Renal pelvis (tissue), 4 donors: Measurements from ENCODE around the gene SCFD2. TPM values are rescaled to one million over a fixed set of nuclear protein-coding genes. Genes with fewer than 3 reads are reported as not detected.

Source experiments
- DNase-seq: peaks from one replicate; pipeline ENCODE4 v3.0.0-alpha.2; 2013
- polyA plus RNA-seq, 3 donors: library from polyadenylated mRNA; unstranded; fragments of 120-200 nt; gene quantifications; one replicate each; pipeline ENCODE4 v1.2.1, GENCODE V29; 2013; ENCODE audit not compliant: insufficient read length in 3 of 3

Gene SCFD2
- polyA plus RNA-seq, 3 donors, result 13.7 to 14.5 (median 14.0) TPM

DNA sequence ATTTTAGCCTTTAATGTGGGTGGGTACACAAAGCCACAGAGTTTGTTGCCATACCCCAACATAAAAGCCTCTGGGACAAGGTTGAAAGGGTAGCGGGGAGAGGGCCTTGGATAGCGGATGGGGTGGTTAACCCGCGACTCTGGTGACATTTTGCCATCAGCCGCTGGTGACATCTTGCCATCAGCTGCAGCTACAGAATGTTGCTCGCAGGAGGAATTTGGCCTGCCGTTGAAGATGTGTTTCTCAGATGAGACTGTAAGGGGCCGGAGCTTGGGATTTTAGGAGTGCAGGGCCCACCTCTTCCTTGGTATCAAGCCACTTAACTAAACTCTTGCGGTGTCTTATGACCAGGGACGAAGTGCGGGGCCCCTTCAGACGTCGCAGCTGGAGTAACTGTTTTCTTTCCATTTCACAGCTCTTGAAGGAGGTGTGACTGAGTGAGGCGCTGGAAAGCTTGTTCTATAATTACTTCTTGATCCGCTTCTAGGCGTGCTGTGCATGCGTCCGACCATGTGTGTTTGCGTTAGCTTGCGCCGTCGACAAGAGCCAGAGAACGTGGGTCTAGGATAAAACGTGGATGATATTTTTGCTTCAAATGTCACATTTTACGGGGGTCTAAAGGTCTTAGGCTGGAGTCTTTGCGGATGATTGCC lies 504.6 kb downstream of the SCFD2 start:
- peak; percentile 30 for DNase-seq

DNA sequence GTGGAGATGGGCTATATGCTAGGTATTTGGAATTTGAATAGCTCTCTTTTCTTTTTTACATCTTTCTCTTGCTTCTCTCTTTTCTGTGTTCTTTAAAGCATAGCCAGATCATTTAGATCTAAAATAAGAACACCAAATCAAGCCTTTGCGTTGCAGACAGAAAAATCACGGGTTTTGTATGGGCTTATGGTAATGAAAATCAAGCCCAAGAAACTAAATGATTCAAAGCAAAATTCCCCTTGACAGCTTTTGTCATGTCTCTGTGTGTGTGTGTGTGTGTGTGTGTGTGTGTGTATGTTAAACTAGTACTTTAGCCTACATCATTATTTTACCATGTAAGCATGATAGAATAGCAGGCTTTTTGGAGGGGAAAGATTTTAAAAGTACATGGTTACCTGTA lies 505.5 kb downstream of the SCFD2 start:
- no peak for DNase-seq

DNA sequence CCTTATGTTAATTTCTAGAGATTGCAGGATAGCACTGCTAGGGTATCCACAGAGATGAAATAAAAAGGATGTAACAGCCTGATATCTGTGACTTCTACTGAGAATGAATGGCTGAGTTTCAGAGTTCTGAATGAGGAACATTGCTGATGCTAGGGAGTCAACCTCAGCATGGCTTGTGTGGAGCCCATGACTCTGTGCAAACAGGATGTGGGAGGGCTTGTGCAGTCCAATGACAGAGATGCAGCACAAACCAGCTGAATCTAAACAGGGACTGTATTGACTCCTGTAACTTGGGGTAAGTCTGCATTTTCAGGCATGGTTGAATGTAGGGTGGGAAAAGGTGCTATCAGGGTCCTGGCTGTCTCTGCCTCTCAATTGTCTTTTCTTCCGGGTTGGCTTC lies 509.1 kb downstream of the SCFD2 start:
- DNase-seq, result no peak

DNA sequence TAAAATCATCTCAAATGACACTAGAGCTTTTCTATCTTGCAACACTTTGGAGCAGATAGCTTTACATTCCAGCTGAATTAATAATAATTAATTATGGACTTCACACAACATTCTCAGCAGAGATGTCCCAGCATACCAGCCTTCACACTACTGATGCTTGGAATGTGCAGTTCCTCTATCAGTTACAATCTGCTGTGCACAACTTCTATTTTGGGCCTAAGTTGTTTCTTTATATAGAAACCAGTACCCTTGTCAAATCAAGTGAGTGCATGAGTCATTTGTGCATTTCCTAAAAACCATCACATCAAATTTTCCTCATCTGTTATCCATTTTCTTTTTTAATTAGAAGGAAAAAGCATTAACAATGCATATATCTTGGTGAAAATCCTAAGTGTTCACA lies 512.5 kb downstream of the SCFD2 start:
- DNase-seq, result no peak

DNA sequence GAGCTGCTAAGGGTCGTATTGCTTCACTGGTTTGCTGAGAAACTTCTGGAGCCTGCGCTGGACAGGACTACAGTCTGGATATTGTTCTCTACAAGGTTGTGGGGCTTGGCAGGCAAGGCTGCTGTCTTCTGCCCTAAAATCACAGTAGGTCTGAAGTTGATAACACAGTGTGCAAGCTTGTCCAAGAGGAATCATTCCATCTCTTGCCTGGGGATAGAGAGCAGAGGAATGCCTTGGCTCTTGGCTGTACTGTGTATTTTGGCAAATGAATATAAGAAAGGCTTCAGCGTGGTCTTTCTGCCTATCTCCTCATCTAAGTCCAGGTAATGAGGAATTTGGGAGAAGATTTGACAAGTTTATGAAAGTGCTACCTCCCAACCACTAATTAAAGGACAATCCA lies 513.1 kb downstream of the SCFD2 start:
- no peak for DNase-seq

DNA sequence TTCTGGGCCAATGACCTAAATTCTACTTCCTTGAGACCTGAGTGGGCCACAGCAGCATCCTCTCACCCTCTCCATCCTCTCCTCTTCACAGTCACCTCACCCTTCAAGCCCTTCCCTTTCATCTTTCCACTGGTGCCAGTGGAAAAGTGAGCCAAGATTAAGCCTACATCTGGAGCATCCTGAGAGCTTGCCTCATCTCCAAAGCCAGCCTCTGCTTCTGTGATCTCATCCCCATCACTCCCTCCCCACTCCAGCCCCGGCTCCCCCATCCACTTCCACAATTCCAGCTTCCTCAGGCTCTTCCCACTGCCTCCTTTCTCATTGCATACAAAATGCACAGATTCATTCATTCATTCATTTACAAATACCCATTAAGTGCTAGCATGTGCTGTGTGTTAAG lies 513.8 kb downstream of the SCFD2 start:
- DNase-seq, result no peak

DNA sequence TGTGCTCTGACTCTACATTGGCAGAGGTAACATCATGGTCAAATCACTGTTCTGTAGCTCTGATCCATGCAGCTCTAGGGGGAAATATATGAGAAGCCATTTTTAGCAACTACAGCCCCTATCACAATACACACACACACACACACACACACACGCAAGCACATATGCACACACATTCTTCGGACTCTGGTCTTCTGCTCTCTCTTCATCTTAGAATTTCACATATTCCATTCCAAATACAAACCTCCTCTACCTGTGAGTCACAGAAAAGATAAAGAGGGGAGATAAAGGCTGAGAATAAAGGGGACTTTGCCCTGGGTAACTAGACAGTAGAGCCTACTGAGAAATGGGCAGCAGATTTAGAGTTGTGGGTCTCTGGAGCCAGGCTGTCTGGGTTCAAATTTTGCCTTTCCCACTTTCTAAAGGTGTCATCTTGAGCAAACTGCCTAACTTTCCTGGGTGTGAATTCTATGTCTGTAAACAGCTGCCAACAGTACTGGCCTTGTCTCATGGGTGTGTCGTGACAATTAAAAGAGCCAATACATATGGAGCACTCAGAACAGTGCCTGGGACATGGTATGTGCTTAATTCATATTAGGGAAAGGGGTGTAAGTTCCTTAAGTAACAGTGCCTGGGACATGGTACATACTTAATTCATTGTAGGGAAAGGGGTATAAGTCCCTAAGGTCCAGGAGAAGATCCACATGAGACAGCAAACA lies 515.3 kb downstream of the SCFD2 start:
- DNase-seq, result no peak

DNA sequence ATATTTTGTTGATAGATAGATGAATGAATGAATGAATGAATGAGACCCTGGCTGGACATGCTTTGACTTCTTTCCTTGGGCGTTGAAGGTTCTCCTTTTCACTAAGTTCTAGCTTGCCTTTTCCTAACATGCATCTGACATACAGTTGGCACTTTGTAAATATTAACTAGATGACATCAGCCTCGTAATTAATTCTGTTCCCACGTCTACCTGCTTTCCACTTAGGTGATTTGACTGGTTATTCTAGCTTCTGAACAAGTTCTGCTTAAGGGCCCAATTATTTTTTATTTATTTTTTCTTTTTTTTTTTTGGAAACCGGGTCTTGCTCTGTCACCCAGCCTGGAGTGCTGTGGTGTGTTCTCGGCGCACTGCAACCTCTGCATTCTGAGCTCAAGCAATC lies 517.6 kb downstream of the SCFD2 start:
- DNase-seq, result peak; percentile 71

DNA sequence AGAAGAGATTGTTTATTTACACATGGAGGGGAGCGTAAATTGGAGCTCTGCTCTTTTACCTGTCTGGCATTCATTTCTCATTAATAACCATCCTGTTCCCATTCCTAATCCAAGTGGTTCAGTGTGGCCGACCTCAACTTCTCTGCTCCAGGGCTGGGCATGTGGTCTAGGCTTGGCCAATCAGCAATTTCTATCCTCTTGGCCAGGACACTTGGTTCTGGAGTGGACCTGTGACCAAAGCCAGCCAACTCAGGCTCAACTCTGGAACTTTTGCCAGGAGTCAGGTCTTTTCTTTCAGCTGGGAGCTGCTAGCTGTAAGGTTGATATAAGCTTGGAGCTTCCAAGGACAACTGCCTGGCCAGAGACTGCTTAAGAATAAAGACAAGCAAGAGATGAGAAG lies 519.4 kb downstream of the SCFD2 start:
- no peak for DNase-seq

DNA sequence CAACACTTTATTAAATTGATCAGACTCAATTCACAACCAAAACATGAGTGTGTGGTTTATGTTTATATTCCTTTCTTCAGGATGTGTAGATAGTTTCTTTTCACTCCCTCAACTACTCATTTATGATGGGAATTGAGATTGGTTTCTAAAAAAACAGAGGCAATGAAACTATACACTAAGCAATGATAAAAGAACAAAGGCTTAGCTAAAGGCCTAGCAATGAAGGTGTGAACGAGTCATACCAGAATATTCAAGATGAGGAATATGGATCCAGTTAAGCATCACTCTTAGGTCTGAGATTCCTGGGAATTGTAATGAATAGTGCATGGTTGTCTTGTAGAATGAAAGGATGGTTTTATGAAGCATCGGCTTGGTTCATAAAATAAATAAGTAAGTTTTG lies 521.3 kb downstream of the SCFD2 start:
- no peak for DNase-seq

DNA sequence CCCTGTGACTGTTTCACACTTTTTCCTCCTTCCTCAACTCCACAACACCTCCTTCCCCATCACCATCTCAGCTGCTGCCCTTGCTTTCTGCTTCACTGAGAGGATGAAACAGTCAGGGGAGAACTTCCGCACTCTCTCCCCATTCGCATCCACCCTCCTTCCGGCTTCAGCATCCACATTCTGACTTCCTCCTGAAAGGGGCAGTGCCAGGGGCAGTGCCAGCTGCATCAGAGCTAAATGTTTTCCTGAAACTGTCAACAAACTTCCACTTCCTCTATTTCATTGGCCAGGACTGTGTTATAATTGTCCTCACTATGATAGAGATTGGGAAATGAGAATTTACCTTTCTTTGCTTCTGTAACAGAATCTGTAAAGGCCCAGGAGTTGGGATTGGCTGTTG lies 521.9 kb downstream of the SCFD2 start:
- no peak for DNase-seq

DNA sequence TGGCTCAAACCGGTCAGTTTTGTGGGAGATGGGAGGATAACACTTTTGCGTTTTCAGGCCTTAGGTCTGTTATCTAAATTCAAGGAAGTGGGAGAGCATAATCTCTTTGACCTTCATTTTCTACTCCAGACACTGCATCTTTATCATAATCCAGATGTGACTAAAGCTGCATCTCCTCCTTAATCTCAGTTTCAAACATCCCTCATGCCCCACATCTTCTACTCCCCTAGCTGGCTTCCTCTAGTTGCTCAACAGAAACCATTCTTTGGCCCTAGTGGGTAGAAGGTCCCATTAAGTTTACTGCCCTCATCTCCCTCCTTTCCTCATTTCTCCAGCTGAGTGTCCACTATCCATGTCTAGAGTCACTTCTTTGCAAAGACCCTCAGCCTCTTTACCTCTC lies 522.5 kb downstream of the SCFD2 start:
- DNase-seq, result no peak

DNA sequence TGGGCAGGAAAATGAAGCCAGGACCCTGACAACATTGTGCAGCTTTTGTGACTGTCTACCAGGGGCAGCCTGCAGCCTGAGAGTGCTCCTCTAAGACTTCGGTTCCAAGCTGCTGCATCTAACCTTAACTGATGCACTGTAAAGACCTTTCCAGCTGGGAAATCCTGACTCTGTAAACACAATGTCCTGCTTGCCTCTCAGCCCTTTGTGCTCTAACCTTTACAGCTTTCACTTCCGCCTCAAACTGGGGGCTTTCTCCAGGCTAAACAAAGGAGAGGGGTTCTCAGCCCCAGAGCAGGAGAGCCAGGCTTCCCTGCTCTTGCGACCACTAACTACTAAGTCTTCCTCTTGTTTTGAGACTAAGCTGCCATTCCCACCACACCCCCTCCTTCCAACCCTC lies 523.1 kb downstream of the SCFD2 start:
- no peak for DNase-seq

DNA sequence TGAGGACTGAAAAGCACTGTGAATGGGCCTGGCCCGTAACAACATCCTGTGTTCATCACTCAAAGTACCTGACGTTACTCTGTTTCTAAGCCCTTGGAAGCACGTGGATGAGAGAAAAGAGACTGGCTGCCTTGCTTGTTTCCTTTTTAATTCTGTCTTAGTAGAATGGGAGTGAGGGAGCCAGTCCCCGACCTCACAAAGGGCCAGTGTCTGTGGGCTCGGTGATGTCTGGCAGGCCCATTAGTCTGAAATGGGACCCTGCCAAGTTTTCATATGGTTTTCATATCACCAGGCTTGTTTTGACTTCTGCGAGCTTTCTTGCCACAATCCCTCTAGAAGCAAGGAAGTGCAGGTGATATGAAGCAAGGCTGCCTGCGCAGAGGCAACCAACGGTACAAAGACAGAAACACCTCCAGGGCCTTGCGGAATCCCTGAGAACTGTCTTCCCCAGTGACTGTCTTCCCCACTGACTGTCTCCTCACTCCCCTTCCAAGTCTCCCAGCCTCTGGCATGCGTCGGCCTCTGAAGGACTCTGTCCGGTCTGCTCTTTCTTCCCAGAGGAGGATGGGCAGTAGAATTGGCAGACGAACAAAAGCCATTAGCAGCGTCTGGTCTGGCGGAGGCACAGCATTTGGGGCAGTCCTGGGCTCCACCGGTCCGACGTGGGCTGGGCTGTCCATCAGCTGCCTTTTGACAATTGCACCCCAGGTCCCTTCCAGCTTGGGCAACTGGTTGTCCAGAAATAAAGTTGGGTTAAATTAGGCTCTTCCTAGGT lies 524.0 kb downstream of the SCFD2 start:
- DNase-seq, result no peak

DNA sequence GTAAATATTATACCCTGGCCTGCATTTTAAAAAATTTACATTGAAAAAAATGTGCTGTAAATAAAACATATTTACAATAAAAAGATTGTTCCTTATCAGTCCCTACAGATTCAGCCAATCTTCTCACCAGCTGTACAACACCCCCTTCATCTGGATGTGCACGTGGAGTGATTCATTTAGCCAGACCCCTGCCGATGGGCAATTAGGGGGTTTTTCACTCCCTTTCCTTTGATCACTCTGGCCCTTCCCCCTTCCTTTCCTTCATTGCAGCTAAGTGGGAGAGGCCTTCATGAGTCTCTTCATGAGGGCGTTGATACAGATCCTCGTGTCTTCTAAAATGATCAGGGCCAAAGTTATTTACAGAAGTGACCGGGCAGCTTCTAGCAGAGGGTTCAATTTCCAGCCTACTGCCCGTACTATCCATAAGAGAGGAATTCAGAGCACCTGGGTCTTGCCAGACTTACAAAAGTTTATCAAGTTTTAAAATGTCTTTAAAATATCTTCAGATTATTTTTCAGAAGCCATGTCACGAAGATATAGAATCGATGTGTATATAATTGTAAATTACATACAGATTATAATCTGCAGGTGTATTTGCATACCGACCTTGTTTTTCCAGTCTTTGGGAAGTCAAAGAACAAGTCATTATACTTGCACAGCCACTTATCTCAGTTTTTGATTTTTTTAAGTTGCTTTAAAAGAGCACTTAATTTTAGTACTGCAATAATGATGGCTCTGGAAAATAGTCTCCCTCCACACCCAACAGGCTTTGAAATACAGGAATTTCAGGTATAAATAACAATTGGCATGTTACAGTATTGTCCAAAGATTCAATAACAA lies 525.1 kb downstream of the SCFD2 start:
- DNase-seq, result no peak

DNA sequence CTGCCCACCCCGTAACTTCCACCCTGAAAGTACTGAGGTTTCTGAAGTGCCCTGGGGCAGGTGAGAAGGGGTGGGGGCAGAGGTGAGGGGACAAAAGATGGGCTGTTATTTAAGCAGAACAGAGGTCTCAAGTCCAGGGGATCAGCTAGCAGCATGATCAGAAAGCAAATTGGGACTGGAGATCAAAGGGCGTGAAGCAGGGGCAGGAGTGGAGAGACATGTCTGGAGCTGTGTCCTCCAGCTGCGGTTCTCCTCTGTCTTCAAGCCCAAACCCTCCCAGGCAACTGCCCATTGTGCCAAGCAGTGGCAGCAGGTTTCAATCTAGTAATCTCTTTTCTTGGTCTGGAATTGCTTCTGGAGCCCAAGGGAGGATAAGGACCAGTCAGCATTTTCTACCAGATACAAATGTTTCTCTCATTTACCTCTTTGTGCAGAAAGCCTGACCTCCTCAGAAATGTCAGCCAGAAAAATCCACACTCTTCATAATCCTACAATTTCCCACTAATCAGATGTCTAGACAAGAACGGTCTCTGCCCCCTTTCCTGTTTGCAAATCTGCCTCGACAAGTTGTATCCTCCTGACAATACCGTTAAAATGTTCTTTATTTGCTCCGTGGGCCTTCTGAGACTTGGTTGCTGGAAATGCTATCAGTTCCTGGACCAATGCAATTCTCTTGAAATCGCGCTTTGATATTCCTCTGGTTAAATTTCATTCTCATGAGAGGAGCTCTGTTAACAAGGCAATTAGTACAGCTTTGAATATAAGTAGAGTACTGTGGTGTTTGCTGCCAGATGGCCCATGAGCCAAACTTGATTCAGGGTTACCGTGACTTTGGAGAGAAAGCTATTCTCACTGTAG lies 526.9 kb downstream of the SCFD2 start:
- no peak for DNase-seq

DNA sequence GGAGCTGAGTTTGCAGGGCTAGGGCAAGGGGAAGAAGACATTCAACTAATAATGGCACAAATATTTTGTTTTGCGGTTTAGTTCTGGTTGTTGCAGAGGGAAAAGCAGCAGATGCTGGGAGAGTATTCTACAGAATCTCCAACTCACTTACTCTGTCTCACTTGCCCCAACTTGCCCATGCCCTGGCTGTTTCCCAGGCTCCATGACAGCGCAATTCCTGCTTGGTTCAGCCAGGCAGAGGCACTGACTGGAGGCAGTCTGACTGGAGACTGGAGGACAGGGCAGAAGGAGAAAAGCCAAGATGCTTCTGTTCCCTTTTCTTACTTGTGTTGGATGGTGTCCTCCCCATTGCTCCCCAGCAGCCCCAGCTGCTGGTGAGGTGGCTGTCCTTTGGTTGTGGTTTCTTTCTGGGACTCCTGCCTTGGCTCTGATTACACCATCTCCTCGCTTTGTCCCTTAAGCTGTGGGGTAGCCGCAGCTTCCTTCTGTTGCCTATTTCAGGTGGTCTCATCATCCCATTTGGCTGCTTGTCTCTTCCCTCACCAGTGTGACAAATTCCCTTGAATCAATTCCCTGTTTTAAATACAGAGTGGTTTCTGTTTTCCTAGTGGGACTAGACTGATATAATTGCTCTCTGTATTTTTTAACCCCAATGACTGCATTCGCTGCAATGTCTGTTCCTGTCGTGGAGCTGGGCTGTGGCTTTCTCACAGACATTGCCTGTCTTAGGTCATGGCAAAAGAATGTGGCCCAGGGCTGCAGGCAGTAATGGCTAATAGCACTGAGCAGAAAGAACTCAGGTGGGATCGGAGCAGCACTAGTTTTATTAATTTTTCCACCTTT lies 527.9 kb downstream of the SCFD2 start:
- no peak for DNase-seq

DNA sequence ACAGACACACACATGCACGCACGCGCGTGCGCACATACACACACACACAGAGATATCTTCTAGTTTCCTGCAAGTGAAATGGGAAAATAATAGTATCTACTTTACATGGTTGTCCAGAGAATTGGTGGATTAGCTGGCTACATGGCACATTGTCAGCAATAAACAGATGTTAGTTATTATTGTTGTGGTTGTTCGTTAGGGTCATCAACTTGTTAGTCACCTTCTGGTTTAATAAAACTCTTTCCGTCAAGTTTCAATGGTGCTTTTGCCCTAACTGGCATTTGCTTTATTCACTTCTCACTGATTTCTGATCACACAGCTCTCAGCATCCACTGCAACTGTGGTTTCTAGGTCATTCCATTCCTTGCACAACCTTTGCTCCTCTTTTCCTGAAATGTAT lies 529.2 kb downstream of the SCFD2 start:
- DNase-seq, result no peak

DNA sequence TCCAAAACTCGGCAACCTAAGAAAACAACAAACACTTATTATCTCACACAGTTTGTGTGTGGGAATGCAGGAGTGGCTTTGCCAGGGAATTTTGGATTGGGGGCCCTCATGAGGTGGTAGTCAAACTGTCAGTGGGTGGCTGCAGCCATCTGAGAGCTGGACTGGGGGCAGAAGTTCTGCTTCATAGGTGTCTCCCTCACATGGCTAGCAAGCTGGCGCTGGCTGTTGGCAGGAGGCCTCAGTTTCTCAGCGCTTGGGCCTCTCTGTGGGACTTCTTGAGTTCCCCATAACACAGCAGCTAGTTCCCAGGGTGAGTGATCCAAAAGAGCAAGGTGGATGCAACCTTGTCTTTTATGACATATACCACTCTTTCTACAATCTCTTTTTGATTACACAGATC lies 529.7 kb downstream of the SCFD2 start:
- no peak for DNase-seq
